ENCODE data around the gene WFDC6.
"Not testable (repeated sequence)": the region's sequence is repeated elsewhere in the genome, so short reads cannot be mapped to it uniquely, and the experiment has no call there.

WFDC6 gene

DNA sequence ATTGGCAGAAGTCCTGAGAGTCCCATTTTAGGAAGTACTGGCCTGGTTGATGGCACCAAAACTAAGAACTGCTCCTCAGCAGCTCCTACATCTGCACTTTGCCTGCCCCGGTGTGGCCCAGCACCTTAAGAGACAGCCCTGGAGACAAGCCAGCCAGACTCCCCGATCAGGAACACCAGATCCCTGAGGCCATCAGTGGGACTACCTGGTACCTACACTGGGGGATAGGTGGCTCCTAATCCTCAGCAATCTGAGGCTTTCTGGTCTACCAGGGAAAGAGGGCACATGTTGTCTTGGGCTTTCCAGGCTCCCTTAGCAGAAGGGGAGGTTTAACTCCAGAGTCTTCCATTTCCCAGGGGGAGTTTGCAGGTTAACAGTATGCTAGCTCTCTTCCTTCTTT is at the start of gene WFDC6:
Gene WFDC6 (minus strand): TSS at position 101 of the 400 bp plus-strand sequence. CDS start 75 bp downstream, at position 26.
- no peak for DNase-seq (ENCODE audit: low read depth)

DNA sequence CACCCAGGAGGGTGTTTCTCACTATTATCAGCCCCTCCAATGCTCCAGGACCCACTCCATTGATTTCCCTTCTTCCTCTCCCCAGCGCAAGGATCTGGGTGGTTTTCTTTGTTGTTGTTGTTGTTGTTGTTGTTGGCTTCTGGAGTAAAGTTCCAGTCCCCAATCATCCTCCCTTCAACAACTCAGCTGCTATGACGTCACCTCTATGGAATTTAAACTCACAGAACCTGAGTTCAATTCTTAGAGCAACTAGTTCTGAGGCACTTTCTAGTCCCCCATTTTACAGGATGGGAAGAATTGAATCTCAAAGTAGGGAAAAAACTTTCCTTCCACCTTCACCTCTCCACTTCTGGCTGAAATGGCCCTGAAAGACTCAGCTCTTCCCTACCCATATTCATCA is 49.5 kb upstream of the WFDC6 start:
- no peak for DNase-seq (ENCODE audit: low read depth)

DNA sequence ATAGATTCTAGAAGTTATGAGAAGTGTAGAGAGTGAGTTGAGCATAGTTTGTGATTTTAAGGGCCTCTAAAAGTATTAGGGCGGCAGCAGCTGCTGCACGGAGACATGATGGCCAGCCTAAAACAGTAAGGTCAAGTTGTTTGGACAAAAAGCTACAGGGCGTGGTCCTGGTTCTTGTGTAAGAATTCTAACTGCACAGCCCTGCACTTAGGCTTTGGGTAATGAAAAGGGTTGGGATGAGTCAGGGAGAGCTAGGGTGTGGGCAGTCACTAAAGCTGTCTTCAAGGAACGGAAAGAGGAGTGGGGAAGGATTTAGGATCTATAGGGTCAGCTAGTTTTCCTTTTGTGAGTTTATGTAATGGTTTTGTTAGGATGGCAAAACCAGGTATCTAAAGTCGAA is 46.7 kb upstream of the WFDC6 start:
- not testable (repeated sequence) for DNase-seq (ENCODE audit: low read depth)

DNA sequence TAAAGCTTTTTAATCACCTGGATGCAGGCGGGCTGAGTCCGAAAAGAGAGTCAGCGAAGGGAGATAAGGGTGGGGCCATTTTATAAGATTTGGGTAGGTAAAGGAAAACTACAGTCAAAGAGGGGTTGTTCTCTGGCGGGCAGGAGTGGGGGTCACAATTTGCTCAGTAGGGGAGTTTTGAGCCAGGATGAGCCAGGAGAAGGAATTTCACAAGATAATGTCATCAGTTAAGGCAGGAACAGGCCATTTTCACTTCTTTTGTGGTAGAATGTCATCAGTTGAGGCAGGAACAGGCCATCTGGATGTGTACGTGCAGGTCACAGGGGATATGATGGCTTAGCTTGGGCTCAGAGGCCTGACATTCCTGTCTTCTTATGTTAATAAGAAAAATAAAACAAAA is 45.0 kb upstream of the WFDC6 start:
- DNase-seq (ENCODE audit: low read depth), result not testable (repeated sequence)

DNA sequence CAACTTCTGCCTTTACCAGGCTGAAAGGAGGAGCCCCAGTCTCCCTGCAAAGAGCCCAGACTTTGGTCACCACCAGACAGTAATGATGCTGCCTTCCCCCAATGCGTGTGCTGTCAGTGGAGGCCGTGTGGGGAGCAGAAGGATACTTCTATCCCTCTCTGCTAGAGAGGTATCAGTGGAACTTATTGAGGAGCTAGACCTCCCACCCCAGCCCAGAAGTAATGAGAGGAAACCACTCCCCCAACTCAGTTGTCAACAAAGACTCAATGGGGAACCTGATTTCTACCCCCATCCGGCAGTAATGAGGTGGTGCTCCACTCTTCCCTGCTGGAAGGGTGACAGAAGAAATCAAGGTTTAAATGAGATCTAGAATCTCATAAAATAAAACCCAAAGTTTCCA is 44.2 kb upstream of the WFDC6 start:
- DNase-seq (ENCODE audit: low read depth), result no peak

DNA sequence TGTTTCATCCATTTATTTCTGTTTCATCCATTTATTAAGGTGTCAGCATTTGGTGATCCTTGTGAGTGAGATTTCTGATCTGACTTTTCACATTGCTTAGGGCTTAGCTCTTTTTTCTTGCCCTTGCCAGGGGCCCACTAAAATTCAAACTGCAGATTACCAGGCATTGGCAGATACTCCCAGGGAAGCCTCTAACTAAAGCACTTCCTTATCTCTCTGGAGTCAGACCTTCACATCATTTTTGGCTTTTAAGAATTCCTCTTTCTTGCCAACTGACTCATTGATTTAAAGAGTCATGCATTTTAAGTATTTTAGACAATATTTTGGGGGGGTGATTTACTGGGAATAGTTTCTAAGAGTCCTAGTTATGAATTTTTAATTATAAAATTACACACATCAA is 42.4 kb upstream of the WFDC6 start:
- DNase-seq (ENCODE audit: low read depth), result no peak

DNA sequence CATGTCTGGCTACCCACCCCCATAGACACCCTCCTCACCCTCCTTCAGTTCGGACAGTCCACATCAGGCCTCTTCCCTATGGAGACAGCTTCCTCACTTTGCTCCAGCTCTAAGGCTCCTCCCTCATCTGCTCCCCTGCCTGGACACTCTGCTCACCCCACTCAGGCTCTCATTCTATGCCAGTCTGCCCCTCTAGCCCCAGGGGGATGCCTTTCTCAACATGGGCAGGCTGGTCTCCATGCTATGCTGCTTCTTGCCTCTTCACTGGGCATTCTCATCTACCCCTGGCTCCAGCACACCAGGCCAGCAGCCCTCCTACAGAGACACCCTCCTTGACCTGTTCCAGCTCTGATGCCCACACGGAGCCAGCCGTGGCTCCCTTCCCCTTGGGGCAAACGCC is 39.9 kb upstream of the WFDC6 start, which contains the start of gene WFDC8:
Gene WFDC8 (minus strand): TSS at position 101 of the 400 bp plus-strand sequence. CDS start 37 bp downstream, at position 64.
- no peak for DNase-seq (ENCODE audit: low read depth)

DNA sequence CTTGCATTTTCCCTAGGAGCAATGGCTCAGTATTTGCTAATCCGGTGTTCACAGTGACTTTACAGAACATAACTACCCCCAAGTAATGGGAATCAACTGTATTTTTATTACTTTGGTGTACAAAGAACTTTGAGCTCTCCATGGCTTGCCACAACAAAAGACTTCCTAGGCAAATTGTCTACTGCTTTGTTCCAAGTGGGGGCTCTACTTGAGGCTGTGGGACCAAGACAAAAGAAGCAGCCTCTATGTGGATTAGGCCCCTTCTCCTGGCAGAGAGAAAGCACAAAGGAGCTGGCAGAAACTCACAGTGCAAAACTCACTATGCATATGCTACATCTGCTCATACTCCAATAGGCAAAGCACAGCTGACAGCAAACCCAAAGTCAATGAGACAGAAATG is 38.9 kb upstream of the WFDC6 start:
- DNase-seq (ENCODE audit: low read depth), result no peak

DNA sequence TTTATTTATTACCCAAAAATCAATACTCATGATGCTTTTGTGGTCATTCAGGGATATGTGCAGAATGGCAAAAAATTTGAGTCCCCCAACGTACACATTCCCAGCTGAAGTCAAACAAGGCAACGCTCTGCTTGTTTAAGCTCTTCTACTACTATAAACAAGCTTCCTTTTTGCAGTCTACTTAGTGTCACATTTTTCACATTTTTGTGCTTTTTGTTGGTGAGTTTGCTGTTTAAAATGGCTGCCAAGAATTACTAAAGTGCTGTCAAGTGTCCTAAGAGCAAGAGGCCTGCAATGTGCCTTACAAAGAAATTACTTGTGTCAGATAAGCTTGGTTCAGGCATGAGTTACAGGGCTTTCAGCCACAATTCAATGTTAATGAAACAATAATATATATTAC is 37.7 kb upstream of the WFDC6 start:
- DNase-seq (ENCODE audit: low read depth), result no peak

DNA sequence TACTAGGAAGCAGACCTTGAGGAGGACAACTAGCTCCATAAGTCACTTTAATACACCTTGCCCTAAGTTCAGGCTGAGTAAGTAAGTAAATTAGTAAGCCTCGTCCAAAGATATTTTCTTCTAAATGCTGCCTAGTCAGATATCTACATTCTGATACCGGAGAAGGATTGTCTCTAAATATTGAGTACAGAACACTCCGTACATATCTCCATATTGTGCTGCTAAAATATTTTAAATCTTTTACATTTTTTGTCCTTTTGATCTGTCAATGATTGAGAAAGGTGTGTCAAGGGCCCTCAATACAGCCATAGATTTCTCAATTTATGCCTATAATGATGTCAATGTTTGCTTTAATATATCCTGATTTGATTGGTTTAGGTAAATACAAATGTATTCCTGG is 36.6 kb upstream of the WFDC6 start:
- DNase-seq (ENCODE audit: low read depth), result no peak

DNA sequence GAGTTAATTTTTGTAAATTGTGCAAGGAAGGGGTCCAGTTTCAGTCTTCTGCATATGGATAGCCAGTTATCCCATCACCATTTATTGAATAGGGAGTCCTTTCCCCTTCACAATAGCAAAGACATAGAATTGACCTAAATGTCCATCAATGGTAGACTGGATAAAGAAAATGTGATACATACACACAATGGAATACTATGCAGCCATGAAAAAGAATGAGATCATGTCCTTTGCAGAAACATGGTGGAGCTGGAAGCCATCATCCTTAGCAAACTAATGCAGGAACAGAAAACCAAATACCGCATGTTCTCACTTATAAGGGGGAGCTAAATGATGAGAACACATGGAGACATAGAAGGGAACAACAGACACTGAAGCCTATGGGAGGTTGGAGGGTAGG is 30.4 kb upstream of the WFDC6 start:
- DNase-seq (ENCODE audit: low read depth), result not testable (repeated sequence)

DNA sequence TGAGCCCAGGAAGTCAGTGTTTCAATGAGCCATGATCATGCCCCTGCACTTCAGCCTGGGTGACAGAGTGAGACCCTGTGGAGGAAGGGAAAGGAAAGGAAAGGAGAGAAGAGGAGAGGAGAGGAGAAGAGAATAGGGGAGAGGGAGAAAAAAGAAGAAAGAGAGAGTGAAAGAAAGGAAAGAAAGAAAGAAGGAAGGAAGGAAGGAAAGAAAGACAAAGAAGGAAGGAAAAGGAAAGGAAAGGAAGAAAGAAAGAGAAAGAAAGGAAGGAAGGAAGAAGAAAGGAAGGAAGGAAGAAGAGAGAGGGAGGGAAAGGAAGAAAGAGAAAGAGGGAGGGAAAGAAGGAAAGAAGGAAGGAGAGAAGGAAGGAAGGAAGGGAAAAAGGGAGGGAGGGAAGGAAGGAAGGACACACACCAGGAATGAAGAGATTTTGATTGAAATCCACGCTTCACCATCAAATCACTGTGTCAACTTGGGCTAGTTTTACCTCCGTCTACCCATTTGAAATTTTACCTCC is 25.5 kb upstream of the WFDC6 start:
- DNase-seq (ENCODE audit: low read depth), result no peak

DNA sequence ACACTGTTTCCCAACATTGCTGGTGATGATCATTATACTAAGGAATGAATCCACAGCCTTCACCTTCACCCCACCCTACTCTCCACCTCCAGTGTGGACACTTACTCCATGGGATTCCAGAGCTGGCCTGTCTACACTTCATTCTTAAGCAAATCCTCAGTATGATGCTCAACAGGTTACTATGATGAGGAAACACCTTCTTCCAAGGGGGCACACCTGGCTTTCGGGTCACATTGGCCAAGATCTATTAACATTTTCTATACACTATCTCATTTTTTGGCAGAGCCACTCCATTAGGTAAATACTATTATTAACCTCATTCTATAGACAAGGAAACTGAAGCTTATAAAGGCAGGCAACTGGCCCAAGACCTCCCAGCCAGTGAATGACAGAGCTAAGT is 15.9 kb upstream of the WFDC6 start:
- no peak for DNase-seq (ENCODE audit: low read depth)

DNA sequence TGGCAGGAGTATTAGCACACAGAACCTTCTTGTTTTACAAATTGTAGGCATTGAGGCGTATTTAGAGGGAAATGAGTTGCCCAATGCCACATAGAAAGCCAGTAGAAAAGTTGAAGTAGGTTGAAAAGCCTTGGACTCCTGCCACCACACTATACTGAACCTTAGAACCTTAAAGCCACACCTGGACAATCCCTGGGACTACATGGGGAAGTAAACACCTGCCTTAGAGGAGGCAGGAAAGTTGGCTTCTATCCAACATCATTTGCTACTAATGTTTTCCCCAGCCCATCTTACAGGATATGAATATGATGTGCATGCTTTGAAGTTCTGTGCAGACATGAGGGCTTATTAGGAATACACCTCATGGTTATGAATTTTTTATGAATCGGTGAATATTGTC is 13.2 kb upstream of the WFDC6 start:
- DNase-seq (ENCODE audit: low read depth), result no peak

DNA sequence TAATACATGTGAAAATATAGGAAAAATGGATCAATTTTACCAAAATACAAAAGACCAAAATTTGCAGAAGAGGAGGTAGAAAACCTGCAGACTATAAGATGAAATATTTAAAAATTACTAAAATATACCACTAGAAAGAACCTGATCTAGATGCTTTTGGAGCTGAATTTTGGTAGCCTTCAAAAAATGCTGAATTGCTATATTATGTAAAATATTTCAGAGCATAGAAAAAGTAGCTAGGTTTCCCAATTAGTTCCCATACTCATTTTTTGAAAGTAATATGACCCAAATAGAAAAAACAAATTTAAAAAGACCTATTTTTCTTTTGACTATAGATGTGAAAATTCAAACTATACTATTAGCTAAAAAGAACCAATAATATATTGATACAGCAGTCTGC is 11.5 kb upstream of the WFDC6 start:
- no peak for DNase-seq (ENCODE audit: low read depth)

DNA sequence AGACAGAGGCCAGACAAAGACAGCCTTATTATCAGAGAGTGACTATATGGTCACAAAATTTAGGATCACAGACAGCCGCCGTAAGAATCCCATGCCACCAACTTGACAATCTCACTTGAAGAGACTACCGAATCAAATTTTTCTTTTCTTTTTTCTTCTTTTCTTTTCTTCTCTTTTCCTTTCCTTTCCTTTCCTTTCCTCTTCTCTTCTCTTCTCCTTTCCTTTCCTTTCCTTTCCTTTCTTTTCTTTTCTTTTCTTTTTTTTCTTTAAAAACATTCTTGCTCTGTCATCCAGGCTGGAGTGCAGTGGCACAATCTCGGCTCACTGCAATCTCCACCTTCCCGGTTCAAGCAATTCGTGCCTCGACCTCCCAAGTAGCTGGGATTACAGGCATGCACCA is 9.1 kb upstream of the WFDC6 start:
- no peak for DNase-seq (ENCODE audit: low read depth)

DNA sequence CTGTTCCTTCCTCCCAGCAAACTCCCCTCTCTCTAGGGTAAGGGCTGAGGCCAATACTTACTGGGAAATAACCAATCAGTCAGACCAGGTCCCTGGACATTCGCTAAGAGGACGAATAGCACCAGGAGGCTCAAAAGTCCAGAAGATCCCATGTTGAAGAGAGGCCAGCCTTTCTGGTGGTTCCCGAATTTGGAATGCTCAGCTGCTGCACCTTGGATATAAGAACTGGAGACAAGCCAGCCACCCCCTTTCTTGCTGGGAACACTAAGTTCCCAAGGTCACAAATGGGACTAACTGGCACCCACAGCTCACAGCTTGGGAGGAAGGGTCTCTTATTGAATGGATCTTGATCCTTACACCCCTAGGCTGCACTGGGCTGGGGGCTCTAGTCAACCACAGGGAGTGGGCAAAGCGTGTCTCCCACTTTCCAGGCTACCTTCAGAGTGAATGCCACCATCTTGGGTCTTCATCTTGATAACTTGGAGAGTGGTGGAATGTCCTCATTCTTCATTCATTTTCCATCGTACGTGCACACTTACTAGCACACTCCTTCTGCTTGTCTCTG is 8.0 kb upstream of the WFDC6 start, which contains the start of gene EPPIN:
Gene EPPIN (minus strand): TSS at position 196 of the 565 bp plus-strand sequence. CDS start 44 bp downstream, at position 152.
- DNase-seq (ENCODE audit: low read depth), result no peak

DNA sequence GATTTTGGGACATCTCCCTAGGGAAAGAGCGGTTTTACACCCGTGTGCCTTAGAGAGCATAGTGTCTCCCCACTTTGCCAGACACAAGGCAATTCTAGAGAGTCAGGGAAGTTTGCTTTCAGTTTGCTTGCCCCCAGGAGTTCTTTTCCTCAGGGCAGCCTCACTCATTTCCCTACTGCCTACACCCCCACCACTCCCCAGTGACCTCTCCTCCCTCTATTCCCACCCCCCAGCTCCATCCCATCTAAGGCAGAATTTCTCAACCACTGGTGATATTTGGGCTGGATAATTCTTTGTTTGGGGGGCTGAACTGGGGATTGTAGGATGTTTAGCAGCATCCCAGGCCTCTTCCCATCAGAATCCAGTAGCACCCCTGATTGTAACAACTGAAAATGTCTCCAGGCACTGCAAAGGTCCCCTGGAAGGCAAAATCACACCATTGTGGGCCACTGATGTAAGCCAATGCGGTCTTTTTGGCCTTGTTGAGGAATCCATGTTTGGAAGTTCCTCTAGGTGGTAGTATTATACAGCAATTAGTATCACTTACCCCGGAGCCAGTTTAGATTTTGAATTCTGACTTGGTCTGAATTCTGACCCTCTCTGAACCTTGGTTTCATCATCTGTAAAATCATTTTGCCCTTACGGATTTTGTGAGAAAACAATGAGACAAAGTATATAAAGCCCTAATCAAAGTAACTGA is 6.6 kb upstream of the WFDC6 start:
- no peak for DNase-seq (ENCODE audit: low read depth)

DNA sequence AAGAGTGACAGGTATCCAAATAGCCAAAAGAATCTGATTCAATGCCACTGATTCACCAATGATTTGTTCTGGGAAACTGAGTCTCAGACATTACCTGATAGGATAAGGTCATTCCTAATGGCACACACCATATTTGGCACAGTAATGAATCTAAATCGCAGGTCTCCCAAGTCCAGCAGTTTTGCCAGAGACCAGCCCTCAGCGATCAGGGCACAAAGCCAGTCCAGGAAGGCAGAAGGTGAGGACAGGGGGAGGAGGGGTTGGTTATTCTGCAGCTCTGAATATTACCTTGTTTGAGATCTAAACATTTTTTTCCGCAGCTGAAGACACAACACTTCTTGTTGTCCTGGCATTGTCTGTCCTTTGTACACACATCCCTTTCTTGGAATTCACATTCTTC is 6.1 kb upstream of the WFDC6 start:
- no peak for DNase-seq (ENCODE audit: low read depth)

DNA sequence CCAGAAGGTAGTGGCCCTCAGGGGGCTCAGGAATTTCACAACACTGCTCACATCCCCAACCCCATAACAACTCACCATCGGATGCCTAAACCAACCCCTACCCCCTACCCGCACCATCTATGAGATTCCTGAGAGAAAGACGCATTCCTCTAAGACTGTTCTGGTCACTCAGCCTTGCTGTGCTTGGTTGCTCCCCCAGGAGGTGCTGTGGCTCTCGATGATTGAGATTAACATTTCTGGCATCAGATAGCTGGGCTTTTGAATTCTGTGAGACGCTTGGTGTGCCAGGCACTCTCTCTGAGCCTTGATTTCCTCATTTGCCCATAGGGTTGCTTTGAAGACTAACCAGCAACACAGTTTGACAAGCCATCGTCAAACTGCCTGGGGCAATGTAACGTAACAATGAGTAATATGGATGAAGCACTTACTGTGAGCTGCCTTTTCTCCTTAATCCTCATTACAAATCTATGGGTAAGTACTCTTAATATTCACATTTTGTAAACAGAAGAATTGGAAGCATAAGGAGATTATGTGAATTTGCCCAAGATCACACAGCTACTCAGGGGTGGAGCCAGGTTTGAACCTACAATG is 978 bp downstream of the WFDC6 start:
- DNase-seq (ENCODE audit: low read depth), result no peak

DNA sequence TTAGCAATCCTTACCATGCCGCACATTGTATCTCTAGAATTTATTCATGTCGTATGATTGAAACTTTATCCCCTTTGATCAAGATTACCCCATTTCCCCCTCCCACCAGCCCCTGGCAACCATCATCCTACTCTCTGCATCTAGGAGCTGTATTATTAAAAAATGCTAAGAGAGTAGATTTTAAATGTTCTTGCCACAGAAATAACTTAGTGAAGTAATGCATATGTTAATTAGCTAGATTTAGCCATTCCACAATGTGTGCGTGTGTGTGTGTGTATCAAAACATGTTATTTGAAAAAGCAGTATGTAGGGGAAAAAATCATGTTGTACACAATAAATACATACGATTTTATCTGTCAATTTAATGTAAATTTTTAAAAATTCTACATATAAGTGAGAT is 12.0 kb downstream of the WFDC6 start:
- DNase-seq (ENCODE audit: low read depth), result no peak

DNA sequence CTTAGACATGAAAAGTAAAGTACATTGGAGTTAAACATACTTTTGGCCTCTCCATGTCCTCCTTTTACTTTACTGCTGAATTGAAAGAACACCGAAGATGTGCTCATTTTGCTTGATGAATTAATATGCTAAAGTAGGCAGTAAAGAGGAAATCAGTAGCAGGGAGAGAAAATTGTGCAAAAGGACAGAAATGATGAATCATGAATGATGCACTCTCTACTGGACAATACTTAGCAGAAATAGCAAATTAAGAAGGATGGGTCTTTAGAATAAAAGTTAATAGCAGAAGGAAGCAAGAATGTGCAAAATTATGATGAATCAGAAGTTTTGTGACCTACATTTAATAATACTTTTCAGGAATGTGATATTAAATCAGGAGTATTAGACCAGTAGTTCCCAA is 15.5 kb downstream of the WFDC6 start:
- no peak for DNase-seq (ENCODE audit: low read depth)

DNA sequence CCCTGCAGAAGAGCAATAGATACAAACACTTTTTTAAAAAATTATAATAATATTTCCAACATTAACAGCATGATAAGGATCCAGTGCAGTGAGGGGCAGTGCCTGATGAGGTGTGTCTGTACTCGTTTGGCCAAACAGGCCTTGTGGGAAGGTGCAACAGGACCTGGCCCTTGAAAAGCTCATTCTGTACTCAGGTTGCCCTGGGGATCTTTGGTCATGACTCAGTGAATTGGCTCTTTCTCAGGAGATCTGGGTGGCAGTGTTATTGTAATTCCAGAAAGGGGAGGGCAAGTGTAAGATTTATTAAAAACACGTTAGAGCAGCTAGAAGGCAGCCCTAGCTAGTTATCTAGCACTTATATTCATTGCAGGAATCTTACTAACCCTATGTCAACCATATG is 21.0 kb downstream of the WFDC6 start:
- no peak for DNase-seq (ENCODE audit: low read depth)
